ENCODE measurements around the gene CAMK2B.
"Not testable (repeated sequence)": the region's sequence is repeated elsewhere in the genome, so short reads cannot be mapped to it uniquely, and the experiment has no call there.

The CAMK2B gene

DNA sequence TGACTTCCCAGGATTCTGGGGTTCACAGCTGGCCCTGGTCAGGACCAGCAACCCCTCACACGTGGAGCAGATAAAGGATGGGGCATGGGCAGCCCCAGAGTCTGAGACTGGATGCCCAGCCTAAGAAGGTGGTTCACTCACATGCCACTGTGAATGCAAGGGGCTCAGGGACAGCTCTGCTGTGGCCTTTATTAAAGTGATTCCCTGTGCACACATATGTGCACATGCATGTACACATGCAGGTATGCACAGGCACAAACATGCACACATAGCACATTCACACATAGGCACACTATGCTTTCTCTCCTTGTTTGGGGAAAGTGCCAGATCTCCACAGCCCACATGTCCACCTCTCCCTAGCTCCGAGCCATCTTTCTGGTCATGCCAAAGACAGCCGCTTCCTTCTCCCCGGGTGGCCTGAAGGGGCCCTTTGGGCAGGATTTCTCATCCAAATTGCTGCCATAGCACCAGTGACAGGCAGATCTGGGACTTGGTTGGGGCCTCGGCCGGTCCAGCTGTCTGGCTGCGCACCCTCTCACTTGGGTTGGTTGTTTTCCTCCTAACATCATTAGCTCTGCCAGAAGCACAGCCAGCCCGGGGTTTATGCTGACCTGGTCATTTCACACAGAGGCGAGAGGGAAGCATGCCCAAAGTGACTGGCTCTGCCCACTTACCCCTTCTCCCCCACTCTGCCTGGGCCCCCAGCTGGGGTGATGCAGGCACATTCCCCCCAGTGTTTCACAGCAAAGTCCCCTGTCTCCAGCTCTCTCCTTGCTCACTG, 137.6 kb downstream of the CAMK2B start:
- no peak for DNase-seq

DNA sequence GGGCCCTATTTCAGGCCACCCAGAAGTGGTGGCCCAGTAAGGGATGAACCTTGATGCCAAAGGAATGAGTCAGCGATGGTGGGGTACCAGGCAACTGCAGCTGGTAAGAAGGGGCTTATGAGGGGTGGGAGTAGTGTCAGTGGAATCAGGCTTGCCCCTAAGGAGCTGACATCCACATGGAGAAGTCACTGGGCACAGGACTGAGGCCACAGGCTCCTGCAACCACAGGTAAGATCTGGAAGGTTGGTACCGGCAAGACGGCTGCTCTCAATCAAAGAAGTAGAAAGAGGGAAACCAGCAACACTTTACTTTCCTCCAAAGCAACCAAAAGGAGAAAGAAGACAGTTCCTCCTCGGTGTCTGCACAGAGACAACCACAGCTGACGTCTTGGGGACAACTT, 138.7 kb downstream of the CAMK2B start:
- DNase-seq, result no peak

DNA sequence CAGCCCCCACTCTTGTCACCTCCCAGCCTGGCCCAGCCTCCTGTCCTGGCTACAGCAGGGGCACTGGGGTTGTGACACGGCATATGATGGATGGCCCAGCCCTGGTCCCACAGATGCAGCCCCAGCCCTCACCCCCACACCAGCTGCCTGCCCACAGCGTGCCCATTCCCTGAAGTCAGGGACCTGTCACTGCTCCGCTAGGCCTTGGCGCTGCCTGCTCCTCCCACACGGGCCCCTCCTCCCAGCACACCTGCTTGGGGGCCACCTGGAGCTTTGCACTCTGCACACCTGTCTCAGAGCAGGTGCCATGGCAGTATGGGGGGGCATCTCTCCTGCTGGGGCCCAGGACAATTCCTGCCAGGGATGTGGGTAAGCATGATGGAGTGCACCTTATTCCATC, 139.7 kb downstream of the CAMK2B start:
- no peak for DNase-seq

DNA sequence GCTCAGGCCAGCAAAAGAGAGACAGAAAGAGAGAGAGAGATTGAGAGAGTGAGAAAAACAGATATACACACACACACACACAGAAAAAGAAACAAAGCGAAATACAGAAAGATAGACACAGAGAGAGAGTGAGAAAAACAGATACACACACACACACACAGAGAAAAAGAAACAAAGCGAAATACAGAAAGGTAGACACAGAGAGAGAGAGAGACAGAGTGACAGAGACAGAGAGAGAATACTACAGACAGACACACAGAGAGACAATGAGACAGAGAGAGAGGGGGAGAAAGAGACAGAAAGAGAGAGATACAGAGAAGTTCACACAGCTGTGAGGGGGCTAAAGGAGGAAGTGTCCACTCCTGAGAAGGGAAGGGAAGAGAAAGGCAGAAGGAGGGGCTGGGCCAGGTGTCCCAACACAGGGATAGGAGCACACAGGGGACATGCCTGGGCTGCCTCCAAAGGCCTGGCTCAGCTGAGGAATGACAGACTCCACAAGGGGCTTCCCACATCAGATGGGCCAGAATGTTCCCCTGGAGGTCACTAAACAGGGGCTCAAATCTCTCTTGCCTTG, 140.4 kb downstream of the CAMK2B start:
- no peak for DNase-seq

DNA sequence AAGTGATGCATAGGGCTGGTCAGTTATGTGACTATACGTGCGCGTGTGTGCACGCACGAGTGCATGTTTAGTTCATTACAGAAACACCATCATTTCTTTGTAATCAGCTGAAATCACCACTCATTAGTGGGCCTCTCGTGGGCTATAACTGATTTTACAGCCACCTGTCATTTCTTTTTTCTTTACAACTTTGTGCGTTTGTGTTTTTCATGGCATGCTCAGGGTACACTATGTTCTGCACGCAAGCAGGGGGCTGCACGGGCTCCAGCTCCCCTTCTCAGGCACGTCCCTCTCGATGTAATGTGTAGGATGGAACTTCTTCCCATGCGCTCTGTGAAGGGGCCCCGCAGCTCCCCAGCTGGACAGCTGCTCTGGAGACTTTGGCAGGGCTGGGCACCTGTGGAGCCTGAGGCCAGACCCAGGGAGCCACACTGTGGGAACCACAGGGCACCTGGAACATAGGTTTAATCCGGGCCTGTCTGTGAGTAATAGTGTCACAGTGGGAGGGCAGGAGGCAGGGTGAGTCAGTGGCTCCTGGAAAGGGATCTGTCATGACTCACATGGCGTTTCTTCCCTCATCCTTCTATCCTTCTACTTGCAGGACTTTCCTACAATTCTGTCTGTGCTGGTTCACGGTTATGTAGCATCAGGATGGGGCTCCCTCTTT, 141.1 kb downstream of the CAMK2B start:
- DNase-seq, result no peak

DNA sequence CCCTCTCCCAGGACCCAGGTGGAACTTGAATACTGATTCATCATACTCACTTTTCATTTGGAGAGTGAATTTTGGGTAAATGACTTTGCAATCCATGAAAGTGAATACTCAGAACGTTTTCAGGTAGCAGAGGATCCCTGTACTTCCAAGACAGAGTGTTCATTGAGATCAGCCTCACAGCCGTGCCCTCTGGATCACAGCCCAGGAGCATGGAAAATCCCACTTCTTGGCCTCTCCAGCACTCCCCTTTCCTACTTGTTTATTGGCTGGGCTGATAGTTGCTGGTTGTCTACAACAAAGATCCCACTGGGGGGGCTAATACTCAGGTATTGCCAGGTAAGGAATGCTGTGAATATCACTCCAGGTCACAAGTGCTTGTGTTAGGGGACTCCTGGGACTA, 142.0 kb downstream of the CAMK2B start:
- no peak for DNase-seq

DNA sequence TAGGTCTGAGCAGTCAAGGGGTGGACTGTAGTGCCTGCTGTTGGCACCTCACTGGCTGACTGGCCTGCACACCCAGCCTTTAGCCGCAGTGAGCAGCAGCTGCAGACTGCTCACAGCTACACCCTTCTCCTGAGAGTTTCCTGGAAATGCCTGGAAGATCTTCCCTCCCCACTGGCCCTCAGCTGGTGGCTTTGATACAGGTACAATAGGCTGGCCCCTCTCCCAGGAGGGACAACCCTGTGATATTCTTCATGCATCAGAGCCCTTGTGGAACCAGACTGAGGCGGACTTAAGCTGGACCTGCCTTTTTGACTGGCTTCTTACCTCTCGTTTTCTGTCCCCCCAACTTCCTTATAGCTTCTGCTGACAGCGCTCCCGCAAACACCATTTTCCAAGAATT, 142.6 kb downstream of the CAMK2B start:
- no peak for DNase-seq

DNA sequence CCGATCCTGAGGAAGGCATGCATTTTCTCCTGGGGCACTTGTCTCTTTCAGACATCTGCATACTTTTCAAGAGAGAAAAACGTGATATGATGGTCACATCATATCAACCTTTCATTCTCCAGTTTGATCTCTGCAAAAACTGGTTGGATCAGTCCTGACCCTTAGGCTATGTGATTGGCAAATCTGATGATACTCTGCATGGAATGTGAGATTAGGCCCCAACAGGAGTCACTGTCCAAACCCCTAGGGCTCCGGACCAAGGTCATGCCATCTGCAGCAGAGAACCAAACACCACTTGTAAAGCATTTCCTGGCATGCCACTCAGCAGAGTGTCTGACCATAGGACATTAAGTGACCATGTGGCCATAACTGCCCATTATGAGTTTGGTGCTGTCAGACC, 144.8 kb downstream of the CAMK2B start:
- DNase-seq, result no peak

DNA sequence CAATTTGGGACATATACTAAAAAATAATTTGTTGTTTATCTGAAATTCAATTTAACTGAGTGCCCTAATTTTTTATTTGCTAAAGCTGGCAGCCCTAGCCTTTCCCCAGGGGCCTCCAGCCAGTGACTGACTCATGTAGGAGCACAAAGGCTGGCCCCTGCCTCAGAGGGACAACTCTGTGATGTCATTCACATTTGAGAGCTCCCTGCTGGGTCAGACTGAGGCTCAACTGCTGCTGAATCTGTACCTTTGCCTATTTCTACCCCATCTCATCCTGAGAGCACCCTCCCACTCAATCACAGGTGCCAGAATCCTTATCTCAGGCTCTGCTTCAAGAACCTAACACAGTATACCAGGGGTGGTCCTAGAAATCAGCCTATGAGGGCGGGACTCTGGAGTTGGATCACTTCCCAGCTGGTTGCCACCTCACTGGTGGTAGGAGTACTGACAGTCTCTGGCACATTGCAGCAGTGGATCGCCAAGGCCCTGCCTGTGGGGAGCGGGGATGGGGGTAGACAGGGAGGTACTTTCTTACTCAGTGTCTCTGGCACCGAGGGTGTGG, 147.7 kb downstream of the CAMK2B start:
- no peak for DNase-seq

DNA sequence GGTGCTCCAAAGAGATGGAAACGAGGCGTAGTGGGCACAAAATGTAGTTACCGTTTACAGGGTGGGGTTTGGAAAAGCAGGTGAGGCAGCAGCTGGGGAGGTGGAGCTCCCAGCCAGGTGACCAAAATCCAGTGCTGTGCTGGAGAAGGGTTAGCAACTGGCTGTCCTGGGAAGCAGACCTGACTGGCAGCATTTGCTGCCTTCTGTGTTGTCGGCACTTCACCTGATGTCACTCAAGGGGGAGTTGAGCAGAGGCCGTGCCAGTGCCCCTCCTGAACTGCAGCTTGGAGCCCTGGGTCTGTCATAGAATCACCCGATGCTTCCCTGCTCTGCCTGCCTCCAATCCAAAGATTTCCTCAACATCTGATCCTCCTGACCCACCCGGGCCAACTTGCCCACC, 148.9 kb downstream of the CAMK2B start:
- DNase-seq, result no peak

DNA sequence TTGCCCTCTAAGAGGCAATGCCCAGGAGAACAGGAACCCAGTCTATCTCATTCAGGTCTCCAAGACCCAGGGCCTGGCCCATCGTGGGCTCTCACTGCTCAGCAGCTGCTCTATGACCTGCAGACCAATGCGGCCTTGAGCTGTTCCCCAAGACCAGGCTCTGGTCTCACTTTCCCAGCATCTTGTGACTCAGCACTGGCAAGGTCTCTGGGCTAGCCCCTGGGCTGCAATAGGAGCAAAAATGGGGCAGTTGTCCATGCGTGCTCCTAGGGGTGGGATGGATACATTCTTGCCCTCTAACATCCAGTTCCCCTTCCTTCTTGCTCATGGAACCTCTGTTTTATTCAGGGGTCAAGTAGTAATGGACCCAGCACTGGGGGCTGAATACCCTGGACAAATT, 149.7 kb downstream of the CAMK2B start:
- DNase-seq, result no peak

DNA sequence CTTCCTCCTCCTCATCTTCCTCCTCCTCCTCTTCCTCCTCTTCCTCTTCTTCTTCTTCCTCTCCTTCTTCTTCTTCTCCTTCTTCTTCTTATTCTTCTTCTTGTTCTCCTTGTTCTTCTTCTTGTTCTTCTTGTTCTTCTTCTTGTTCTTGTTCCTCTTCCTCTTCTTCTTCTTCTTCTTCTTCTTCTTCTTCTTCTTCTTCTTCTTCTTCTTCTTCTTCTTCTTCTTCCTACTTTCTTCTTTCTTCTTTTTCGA, 150.8 kb downstream of the CAMK2B start:
- not testable (repeated sequence) for DNase-seq

DNA sequence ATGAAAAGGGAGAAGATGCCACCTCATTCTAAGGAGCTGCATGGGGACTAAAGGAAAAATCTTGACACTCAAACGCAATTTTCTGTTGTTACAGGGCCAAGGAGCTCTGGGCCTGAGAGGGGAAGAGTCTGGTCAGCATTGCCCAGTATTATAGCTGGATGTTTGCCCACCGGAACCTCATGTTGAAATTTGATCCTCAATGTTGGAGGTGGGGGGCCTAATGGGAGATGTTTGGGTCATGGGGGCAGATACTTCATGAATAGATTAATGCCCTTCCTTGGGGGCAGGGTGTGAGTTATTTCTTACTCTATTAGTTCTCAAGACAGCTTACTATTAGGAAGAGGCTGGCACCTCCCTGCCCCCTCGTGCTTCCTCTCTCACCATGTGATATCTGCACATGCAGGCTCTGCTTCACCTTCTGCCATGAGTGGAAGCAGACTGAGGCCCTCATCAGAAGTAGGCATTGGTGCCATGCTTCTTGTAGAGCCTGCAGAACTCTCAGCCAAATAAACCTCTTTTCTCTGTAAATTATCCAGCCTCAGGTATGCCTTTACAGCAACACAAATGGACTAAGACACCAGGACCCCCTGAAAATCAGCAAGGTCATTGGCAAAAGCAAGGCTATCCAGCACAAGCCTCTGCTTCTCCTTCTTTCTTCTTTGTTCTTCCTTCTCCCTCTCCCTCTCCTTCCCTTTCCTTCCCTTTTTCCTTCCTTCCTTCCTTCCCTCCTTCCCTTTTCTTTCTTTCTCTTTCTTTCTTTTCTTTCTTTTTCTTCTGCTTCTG, 151.3 kb downstream of the CAMK2B start:
- DNase-seq, result no peak

DNA sequence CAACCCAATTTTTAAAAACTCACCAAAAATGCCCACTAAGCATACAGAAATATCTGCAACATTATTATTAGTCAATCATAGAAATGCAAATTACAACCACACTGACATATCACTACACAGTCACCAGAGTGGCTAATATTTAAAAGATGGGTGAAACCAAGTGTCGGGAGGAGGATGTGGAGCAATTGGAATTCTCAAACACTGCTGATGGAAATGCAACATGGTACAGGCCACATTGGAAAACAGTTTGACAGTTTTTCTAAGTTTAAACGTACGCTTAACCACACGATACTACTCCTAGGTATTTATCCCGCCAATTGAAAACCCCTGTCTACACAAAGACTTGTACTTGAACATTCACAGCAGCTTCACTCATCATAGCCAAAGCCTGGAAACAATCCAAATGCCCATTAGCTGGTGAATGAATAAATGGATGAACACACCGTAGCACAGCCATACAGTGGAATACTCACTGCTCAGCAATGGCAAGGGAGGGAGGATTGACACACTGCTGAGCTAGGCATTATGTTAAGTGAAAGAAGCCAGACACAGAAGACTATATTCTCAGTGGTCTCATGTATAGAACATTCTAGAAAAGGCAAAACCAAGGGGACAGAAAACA, 152.5 kb downstream of the CAMK2B start:
- DNase-seq, result no peak

DNA sequence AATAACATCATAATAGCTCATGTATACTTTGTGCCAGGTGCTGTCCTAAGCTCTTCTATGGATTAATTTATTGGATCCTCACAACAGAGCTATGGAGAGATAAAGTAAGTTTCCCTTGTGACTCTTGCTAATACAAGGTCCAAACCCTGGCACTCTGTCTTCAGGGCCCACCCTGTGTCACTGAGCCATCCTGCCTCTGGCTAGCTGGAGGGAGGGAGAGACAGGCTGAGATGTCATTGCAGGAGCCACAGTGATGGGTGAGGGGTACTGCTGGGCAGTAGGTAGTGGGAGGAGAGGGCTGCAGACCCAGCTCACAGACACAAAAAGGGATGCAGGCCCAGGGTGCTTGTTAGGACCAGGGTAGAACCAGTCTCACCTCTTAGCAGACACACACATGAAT, 153.0 kb downstream of the CAMK2B start:
- no peak for DNase-seq

DNA sequence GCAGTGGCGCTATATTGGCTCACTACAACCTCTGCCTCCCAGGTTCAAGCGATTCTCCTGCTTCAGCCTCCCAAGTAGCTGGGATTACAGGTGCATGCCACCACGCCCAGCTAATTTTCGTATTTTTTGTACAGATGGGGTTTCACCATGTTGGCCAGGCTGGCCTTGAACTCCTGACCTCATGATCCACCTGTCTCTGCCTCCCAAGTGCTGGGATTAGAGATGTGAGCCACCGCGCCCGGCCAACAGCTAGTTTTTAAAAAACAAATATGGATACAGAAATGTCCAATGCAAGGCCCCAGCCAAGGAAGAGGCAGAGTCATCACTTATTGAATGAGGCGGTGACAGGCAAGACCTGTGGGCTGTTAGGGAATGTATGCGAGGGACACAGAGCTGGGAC, 153.5 kb downstream of the CAMK2B start:
- DNase-seq, result not testable (repeated sequence)

DNA sequence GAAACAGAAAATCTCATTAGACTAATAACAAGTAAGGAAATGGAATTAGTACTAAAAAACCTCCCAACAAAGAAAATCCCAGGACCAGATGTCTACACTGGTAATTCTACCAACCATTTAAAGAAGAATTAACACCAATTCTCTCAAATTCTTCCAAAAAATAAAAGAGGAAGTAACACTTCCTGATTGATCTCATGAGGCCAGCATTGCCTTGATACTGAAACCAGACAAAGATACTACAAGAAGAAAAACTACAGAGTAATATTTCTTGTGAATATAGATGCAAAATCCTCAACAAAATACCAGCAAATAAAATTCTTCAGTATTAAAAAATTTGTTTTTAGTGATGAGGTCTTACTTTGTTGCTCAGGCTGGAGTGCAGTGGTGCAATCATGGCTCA, 157.5 kb downstream of the CAMK2B start:
- DNase-seq, result no peak

Data from stimulated activated CD4-positive, alpha-beta T cell treated with anti-CD3 and anti-CD28 coated beads, Interleukin-2, amount 100 ng/mL, for 48 hours (primary cell).